Left lung (tissue), 10 donors: ENCODE measurements around the gene LAMB2. TPM values are rescaled to one million over a fixed set of nuclear protein-coding genes. Genes with fewer than 3 reads are reported as not detected.
A peak's percentile ranks its signal among the peaks of the same experiment; 100 is the strongest.

Experiments
- ATAC-seq: fragments of 200-7000 bp; cut with Tn5 transposase; one replicate; pipeline ENCODE4 v1.9.1; 2020; ENCODE audit warnings: moderate library complexity
- DNase-seq, 4 donors: peaks; one replicate each; pipeline ENCODE4 v3.0.0-alpha.2; 2013 to 2020
- H3K27ac ChIP-seq, 2 donors: fragments of 200-600 bp; sonication (generic) in 1 of 2; one replicate each; pipeline versions ENCODE4 v1.5.0 to v1.8.0; 2020 to 2021
- H3K27me3 ChIP-seq, 2 donors: fragments of 200-600 bp; sonication (generic) in 1 of 2; one replicate each; pipeline versions ENCODE4 v1.5.0 to v1.8.0; 2020 to 2021
- H3K36me3 ChIP-seq, 2 donors: fragments of 200-600 bp; sonication (generic) in 1 of 2; one replicate each; pipeline versions ENCODE4 v1.5.0 to v1.8.0; 2020 to 2021
- H3K4me1 ChIP-seq, 2 donors: fragments of 200-600 bp; one replicate each; pipeline ENCODE4 v1.8.0; 2021
- H3K4me3 ChIP-seq, 2 donors: fragments of 200-600 bp; sonication (generic) in 1 of 2; one replicate each; pipeline versions ENCODE4 v1.5.0 to v1.8.0; 2020 to 2021; ENCODE audit warnings: mild to moderate bottlenecking in 1 of 2
- H3K9me3 ChIP-seq, 2 donors: fragments of 200-600 bp; sonication (generic) in 1 of 2; one replicate each; pipeline versions ENCODE4 v1.5.0 to v1.8.0; 2020 to 2021
- intact Hi-C, 2 donors: fragments of 100-400 bp; cut with DNase I; formaldehyde crosslinking; loops; one replicate each; pipeline versions ENCODE4 v1.11.2 to v1.14.2; 2022
- polyA plus RNA-seq, 6 donors: library from polyadenylated mRNA; unstranded; fragments of 120-200 nt; gene quantifications; one replicate each; pipeline ENCODE4 v1.2.1, GENCODE V29; 2013; ENCODE audit not compliant: insufficient read length in 6 of 6
- total RNA-seq, 2 donors: library from RNA; stranded (reverse); fragmentation: NEBNext Ultra II Directional; extraction: Animal tissue kit (Norgen Biotek cat#: 25700); gene quantifications; one replicate each; pipeline ENCODE4 v1.2.1, GENCODE V29; 2021
- TF ChIP-seq, protein P1 (sequence below), 2 donors: fragments of 200-600 bp; sonication (generic) in 1 of 2; IDR thresholded peaks; one replicate each; pipeline versions ENCODE4 v1.5.0 to v1.8.0; 2021; ENCODE audit warnings: antibody characterized with exemption in 2 of 2
- donor health status: DM: no; HTN: yes; CAD: no.
- donor health status: DM: no; HTN: no; CAD: no.

Gene LAMB2
- total and polyA plus RNA-seq, 8 donors = 283 to 501 (median 444) TPM

- DNase-seq = no peak
- no peaks in the 10 kb centered on the region for H3K27me3 ChIP-seq
- no peak for ATAC-seq
- H3K36me3 ChIP-seq = peaks cover 0 to 21% of the 10 kb centered on the region in 2 donors
- H3K4me3 ChIP-seq = no peak overlapping the region
- no peak overlapping the region for H3K27ac ChIP-seq
- peaks cover 15 to 34% of the 10 kb centered on the region in 2 donors for H3K4me1 ChIP-seq
- TF ChIP-seq, protein P1, sequence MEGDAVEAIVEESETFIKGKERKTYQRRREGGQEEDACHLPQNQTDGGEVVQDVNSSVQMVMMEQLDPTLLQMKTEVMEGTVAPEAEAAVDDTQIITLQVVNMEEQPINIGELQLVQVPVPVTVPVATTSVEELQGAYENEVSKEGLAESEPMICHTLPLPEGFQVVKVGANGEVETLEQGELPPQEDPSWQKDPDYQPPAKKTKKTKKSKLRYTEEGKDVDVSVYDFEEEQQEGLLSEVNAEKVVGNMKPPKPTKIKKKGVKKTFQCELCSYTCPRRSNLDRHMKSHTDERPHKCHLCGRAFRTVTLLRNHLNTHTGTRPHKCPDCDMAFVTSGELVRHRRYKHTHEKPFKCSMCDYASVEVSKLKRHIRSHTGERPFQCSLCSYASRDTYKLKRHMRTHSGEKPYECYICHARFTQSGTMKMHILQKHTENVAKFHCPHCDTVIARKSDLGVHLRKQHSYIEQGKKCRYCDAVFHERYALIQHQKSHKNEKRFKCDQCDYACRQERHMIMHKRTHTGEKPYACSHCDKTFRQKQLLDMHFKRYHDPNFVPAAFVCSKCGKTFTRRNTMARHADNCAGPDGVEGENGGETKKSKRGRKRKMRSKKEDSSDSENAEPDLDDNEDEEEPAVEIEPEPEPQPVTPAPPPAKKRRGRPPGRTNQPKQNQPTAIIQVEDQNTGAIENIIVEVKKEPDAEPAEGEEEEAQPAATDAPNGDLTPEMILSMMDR (IDR thresholded peaks at IDR 0.05) = no peak
- H3K9me3 ChIP-seq = no peaks in the 10 kb centered on the region
- intact Hi-C loops = loop anchor here in 1 of 2 donors (10.0 kb wide), 1 partner anchor 119 kb away; no protein-coding TSS in a partner anchor
Observed at GRCh38 chr3:49175530-49175929, 42.7 kb upstream of the LAMB2 start.

DNA sequence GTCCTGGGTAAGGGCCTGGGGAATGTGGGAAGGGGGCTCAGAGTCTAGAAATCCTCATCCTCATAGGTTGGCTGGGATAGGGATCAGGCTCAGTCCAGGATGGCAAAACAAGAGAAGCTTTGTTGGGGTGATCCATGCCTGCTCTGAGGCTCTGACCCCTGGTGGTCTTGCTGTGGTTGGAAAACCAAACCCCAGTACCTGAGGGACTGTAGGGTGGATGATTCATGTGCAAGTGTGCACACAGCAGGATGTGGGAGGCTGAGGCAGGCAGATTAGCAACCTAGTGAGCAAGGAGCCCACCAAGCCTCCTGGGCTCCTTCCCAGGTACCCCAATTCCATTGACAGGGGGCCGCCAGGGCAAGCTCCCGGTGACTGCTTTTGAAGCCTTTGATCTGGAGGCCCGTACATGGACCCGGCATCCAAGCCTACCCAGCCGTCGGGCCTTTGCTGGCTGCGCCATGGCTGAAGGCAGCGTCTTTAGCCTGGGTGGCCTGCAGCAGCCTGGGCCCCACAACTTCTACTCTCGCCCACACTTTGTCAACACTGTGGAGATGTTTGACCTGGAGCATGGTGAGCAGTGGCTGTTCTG, 41.6 kb upstream of the LAMB2 start:
- H3K36me3 ChIP-seq = peaks cover 0 to 21% of the 10 kb centered on the region in 2 donors
- intact Hi-C loops = loop anchor here in 1 of 2 donors (10.0 kb wide), 1 partner anchor 120 kb away; no protein-coding TSS in a partner anchor
- no peaks in the 10 kb centered on the region for H3K9me3 ChIP-seq
- H3K27me3 ChIP-seq = no peaks in the 10 kb centered on the region
- H3K4me1 ChIP-seq = peaks cover 15 to 37% of the 10 kb centered on the region in 2 donors
- DNase-seq (peak in 1 of 4 donors; percentile 56), ATAC-seq (no peak)
- H3K27ac ChIP-seq = no peak overlapping the region
- TF ChIP-seq, protein P1 (IDR thresholded peaks at IDR 0.05) = no peak
- H3K4me3 ChIP-seq = no peak overlapping the region

DNA sequence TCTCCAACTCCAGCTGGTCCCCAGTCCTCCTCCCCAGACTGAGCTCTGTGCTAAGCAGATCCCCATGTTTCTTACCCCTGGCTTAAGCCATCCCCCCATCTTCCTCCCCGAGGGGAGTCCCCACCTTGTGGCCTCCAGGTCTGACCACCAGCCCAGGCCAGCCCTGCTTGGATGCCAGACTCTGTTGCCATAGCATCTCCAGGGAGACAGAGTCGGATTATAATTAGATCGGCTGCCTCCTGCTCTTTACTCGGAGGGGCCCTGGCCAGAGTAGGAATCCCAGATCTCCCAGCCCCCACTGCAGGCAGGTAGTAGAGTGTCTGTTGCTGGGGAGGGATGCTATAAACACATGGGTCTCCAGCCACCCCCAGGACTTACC, 40.9 kb upstream of the LAMB2 start:
- Histone ChIP-seq H3K27me3 (no peaks in the 10 kb centered on the region), H3K36me3 (peaks cover 0 to 21% of the 10 kb centered on the region in 2 donors), H3K4me3 (no peak overlapping the region), H3K9me3 (no peaks in the 10 kb centered on the region), H3K4me1 (peaks cover 15 to 37% of the 10 kb centered on the region in 2 donors), H3K27ac (peak overlapping the region in 1 of 2 donors; percentile 76)
- intact Hi-C loops = loop anchor here in 1 of 2 donors (10.0 kb wide), 1 partner anchor 121 kb away; no protein-coding TSS in a partner anchor
- TF ChIP-seq, protein P1 (IDR thresholded peaks at IDR 0.05) = no peak
- DNase-seq = peak in 2 of 4 donors; percentile 28 to 56
- ATAC-seq = no peak

- Histone ChIP-seq H3K27me3 (no peaks in the 10 kb centered on the region), H3K4me3 (peak overlapping the region in 1 of 2 donors; percentile 72), H3K9me3 (no peaks in the 10 kb centered on the region), H3K4me1 (peaks cover 15 to 37% of the 10 kb centered on the region in 2 donors), H3K27ac (peak overlapping the region; percentile 30 to 76), H3K36me3 (peaks cover 0 to 21% of the 10 kb centered on the region in 2 donors)
- intact Hi-C loops = loop anchor here in 1 of 2 donors (10.0 kb wide), 1 partner anchor 122 kb away; no protein-coding TSS in a partner anchor
- peak in 2 of 4 donors; percentile 79 to 90 for DNase-seq
- TF ChIP-seq, protein P1 (IDR thresholded peaks at IDR 0.05) = no peak
- no peak for ATAC-seq
Observed at GRCh38 chr3:49173116-49173791, 40.4 kb upstream of the LAMB2 start.

DNA sequence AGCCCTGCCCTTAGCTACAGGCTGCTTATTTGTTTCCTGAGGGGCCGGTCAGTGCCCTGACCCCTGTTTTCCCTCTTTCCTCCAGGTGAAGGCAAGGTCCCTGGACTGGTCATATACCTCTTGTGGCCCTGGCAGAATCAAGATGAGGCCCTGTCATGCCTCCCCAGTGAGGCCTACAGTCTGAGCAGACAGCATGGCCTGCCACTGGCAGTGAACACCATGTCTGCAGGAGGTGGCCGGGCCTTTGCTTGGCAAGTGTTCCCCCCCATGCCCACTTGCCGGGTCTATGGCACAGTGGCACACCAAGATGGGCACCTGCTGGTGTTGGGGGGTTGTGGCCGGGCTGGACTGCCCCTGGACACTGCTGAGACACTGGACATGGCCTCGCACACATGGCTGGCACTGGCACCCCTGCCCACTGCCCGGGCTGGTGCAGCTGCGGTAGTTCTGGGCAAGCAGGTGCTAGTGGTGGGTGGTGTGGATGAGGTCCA, 39.7 kb upstream of the LAMB2 start:
- Histone ChIP-seq H3K4me1 (peaks cover 15 to 37% of the 10 kb centered on the region in 2 donors), H3K4me3 (peak overlapping the region; percentile 50 to 72), H3K27ac (peak overlapping the region; percentile 30 to 76), H3K36me3 (peaks cover 0 to 21% of the 10 kb centered on the region in 2 donors), H3K27me3 (no peaks in the 10 kb centered on the region), H3K9me3 (no peaks in the 10 kb centered on the region)
- TF ChIP-seq, protein P1 (IDR thresholded peaks at IDR 0.05) = no peak
- intact Hi-C loops = loop anchor here in 1 of 2 donors (10.0 kb wide), 1 partner anchor 122 kb away; no protein-coding TSS in a partner anchor
- DNase-seq = no peak
- no peak for ATAC-seq
